ENCODE measurements around the gene MSRB3. TPM values are rescaled to one million over a fixed set of nuclear protein-coding genes. Genes with fewer than 3 reads are reported as not detected.

MSRB3 gene
- total RNA-seq, 1 experiment from 2014 or later: 1.8 TPM

GRCh38 chr12:65420941-65421340 is 142.5 kb downstream of the MSRB3 start:
- Mint-ChIP-seq H3K27me3 (ENCODE audit: low read depth) (no peaks in the 10 kb centered on the region; the same call in 1 of the 2 replicates), H3K27ac (no peak overlapping the region), H3K4me1 (no peaks in the 10 kb centered on the region), H3K9me3 (peaks cover 52% of the 10 kb centered on the region), H3K4me3 (no peak overlapping the region), H3K36me3 (peaks cover 16% of the 10 kb centered on the region)
- no peak for ATAC-seq
- ChIA-PET POLR2A (no interaction called here), CTCF (no interaction called here)
- no peak for TF ChIP-seq AR (CRISPR knock-in tag; IDR thresholded peaks at IDR 0.05)
- TF ChIP-seq PREB (CRISPR knock-in tag; IDR thresholded peaks at IDR 0.05; ENCODE audit: borderline replicate concordance): no peak
- no peak for TF ChIP-seq USF1 (CRISPR knock-in tag; IDR thresholded peaks at IDR 0.05)
- no peak for TF ChIP-seq ZNF396 (CRISPR knock-in tag; IDR thresholded peaks at IDR 0.05; ENCODE audit: borderline replicate concordance)
- TF ChIP-seq ZSCAN18 (CRISPR knock-in tag; IDR thresholded peaks at IDR 0.05): no peak
- TF ChIP-seq ATF6 (CRISPR knock-in tag; IDR thresholded peaks at IDR 0.05): no peak
- no peak for TF ChIP-seq CTCF (IDR thresholded peaks at IDR 0.05)
- no peak for TF ChIP-seq NFYB (CRISPR knock-in tag; conservative IDR thresholded peaks at IDR 0.05; ENCODE audit: low read depth)
- no peak for TF ChIP-seq RORB (CRISPR knock-in tag; IDR thresholded peaks at IDR 0.05)
- no peak for TF ChIP-seq GABPB1 (CRISPR knock-in tag; IDR thresholded peaks at IDR 0.05)
- TF ChIP-seq GRHL2 (CRISPR knock-in tag; IDR thresholded peaks at IDR 0.05; ENCODE audit: insufficient replicate concordance, severe bottlenecking): no peak
- no peak for TF ChIP-seq ZMAT4 (CRISPR knock-in tag; IDR thresholded peaks at IDR 0.05)
- TF ChIP-seq ZNF219 (CRISPR knock-in tag; IDR thresholded peaks at IDR 0.05; ENCODE audit: borderline replicate concordance): no peak
- no peak for DNase-seq (ENCODE audit: low spot score)

- H3K27me3 Mint-ChIP-seq (ENCODE audit: low read depth): no peaks in the 10 kb centered on the region; the same call in 1 of the 2 replicates
- 0 out of 2 replicates have a peak overlapping the region, but pooled peaks have one; percentile 30 for H3K27ac Mint-ChIP-seq
- peaks cover 22% of the 10 kb centered on the region for H3K9me3 Mint-ChIP-seq
- H3K36me3 Mint-ChIP-seq: peaks cover 7% of the 10 kb centered on the region; the same call in 1 of the 2 replicates
- peaks cover 20% of the 10 kb centered on the region for H3K4me1 Mint-ChIP-seq
- no peak overlapping the region for H3K4me3 Mint-ChIP-seq
- DNase-seq (ENCODE audit: low spot score) (no peak), ATAC-seq (no peak)
- POLR2A ChIA-PET: no interaction called here
- CTCF ChIA-PET: no interaction called here
- TF ChIP-seq ZNF671 (CRISPR knock-in tag; IDR thresholded peaks at IDR 0.05) (no peak), MAX (CRISPR knock-in tag; IDR thresholded peaks at IDR 0.05) (no peak), USF1 (CRISPR knock-in tag; IDR thresholded peaks at IDR 0.05) (no peak), ZNF121 (CRISPR knock-in tag; IDR thresholded peaks at IDR 0.05) (no peak), ZNF317 (CRISPR knock-in tag; IDR thresholded peaks at IDR 0.05; ENCODE audit: borderline replicate concordance, low read depth) (no peak), RELA (CRISPR knock-in tag; IDR thresholded peaks at IDR 0.05; ENCODE audit: borderline replicate concordance) (no peak), JAZF1 (CRISPR knock-in tag; IDR thresholded peaks at IDR 0.05) (no peak), E2F4 (CRISPR knock-in tag; IDR thresholded peaks at IDR 0.05; ENCODE audit: borderline replicate concordance, low read depth) (no peak), TEAD4 (CRISPR knock-in tag; IDR thresholded peaks at IDR 0.05) (no peak)
Observed at GRCh38 chr12:65427646-65428045, 149.2 kb downstream of the MSRB3 start.
